HG02588 (cell line): Measurements from ENCODE around the gene CYP4X1.
"Not testable (repeated sequence)": the region's sequence is repeated elsewhere in the genome, so short reads cannot be mapped to it uniquely, and the experiment has no call there.

Experiments
- ATAC-seq: cut with Tn5 transposase; IDR thresholded peaks from one replicate; pipeline ENCODE4 v1.9.1; 2021; ENCODE audit warnings: mild to moderate bottlenecking, moderate library complexity; ENCODE audit not compliant: unreplicated experiment

CYP4X1 gene

DNA sequence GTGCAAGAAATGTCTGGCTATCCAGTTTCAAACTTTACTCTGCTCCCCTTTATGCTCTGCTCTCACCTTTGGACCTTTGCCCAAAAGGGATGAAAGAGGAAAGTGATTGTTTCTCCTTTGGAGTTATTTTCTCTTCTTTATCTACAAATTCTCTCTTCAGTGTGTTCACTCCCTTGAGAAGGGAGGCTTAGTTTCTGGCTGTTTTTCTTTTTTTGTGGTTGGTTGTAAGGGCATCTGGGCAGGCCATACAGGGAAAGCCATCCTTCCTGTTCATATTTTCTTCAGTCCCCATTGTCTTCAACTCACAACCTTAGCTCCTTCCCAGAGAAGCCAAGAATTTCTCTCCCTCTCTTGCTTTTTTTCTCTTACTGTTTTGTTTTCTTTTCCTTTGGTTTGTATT, 46.0 kb downstream of the CYP4X1 start:
- not testable (repeated sequence) for ATAC-seq

GRCh38 chr1:47089356-47089755, 65.9 kb downstream of the CYP4X1 start:
- not testable (repeated sequence) for ATAC-seq

- not testable (repeated sequence) for ATAC-seq
Observed at GRCh38 chr1:47091476-47091875, 68.0 kb downstream of the CYP4X1 start.
